ENCODE data around the gene HS1BP3. TPM values are rescaled to one million over a fixed set of nuclear protein-coding genes. Genes with fewer than 3 reads are reported as not detected.

HS1BP3 gene
- total RNA-seq, 1 donor, result 23.0 TPM

- no peak overlapping the region for H3K4me3 ChIP-seq (ENCODE audit: low read depth, low read length)
- no peak for DNase-seq (ENCODE audit: low read depth)
- no peak for TF ChIP-seq CTCF (IDR thresholded peaks at IDR 0.05; ENCODE audit: insufficient read depth, low read length)
These were observed 81.3 kb downstream of the HS1BP3 start for GRCh38 chr2:20569464-20570223.

- H3K4me3 ChIP-seq (ENCODE audit: low read depth, low read length), result no peak overlapping the region
- DNase-seq (ENCODE audit: low read depth), result no peak
- no peak for TF ChIP-seq CTCF (IDR thresholded peaks at IDR 0.05; ENCODE audit: insufficient read depth, low read length)
These were observed 82.1 kb downstream of the HS1BP3 start for GRCh38 chr2:20568501-20569463.

- no peak overlapping the region for H3K4me3 ChIP-seq (ENCODE audit: low read depth, low read length)
- TF ChIP-seq CTCF (IDR thresholded peaks at IDR 0.05; ENCODE audit: insufficient read depth, low read length), result no peak
- DNase-seq (ENCODE audit: low read depth), result no peak
These were observed 83.0 kb downstream of the HS1BP3 start for GRCh38 chr2:20567926-20568179.

Other genes with a start within 250 kb of the HS1BP3 start
- 40.5 and 82.0 TPM in 2 replicates for gene RHOB, start 204.0 kb downstream of the HS1BP3 start, total RNA-seq (ENCODE audit: low replicate concordance)
- gene GDF7, start 16.0 kb upstream of the HS1BP3 start, total RNA-seq (ENCODE audit: low replicate concordance), result under 0.01 TPM in 1 of 2 replicates, not detected in the other
- 7.4 and 21.8 TPM in 2 replicates for gene LDAH, start 172.0 kb upstream of the HS1BP3 start, total RNA-seq (ENCODE audit: low replicate concordance)

All from fibroblast of the aortic adventitia (primary cell).